Loucy (cell line): ENCODE measurements around the gene HOXB8.

Experiments
- EZH2phosphoT487 ChIP-seq: fragments of 200-600 bp; IDR thresholded peaks from 2 replicates; pipeline ENCODE4 v1.6.1; 2018; ENCODE audit warnings: antibody characterized with exemption, mild to moderate bottlenecking, moderate library complexity, borderline replicate concordance
- TF ChIP-seq, protein P1 (sequence below): fragments of 200-600 bp; sonication (generic); conservative IDR thresholded peaks from 2 replicates; pipeline ENCODE4 v1.5.1; 2014; ENCODE audit warnings: mild to moderate bottlenecking, antibody characterized with exemption, low read length

DNA sequence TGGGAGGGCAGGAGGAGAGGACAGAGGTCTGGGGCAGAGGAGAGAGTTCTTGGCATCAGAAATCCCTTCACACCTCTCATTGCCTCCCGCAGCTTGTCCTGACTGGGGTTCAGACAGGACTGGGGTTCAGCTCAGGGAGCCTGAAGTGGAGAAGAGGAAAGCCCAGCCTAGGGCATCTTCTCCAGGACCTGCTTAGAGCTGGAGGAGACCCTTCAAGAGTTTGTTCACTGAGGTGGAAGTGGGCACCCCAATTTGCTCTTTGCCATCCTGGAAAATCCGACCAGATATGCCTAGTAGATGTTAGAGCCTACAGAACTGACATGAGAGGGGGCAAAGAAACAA lies 27.0 kb downstream of the HOXB8 start:
- TF ChIP-seq, protein P1, sequence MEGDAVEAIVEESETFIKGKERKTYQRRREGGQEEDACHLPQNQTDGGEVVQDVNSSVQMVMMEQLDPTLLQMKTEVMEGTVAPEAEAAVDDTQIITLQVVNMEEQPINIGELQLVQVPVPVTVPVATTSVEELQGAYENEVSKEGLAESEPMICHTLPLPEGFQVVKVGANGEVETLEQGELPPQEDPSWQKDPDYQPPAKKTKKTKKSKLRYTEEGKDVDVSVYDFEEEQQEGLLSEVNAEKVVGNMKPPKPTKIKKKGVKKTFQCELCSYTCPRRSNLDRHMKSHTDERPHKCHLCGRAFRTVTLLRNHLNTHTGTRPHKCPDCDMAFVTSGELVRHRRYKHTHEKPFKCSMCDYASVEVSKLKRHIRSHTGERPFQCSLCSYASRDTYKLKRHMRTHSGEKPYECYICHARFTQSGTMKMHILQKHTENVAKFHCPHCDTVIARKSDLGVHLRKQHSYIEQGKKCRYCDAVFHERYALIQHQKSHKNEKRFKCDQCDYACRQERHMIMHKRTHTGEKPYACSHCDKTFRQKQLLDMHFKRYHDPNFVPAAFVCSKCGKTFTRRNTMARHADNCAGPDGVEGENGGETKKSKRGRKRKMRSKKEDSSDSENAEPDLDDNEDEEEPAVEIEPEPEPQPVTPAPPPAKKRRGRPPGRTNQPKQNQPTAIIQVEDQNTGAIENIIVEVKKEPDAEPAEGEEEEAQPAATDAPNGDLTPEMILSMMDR: no peak
- no peak for TF ChIP-seq EZH2phosphoT487
